GM21447 (cell line): ENCODE measurements around the gene POLDIP2.

ENCODE experiments used
- ATAC-seq: cut with Tn5 transposase; IDR thresholded peaks from one replicate; pipeline ENCODE4 v1.9.1; 2021; ENCODE audit not compliant: unreplicated experiment

The POLDIP2 gene

DNA sequence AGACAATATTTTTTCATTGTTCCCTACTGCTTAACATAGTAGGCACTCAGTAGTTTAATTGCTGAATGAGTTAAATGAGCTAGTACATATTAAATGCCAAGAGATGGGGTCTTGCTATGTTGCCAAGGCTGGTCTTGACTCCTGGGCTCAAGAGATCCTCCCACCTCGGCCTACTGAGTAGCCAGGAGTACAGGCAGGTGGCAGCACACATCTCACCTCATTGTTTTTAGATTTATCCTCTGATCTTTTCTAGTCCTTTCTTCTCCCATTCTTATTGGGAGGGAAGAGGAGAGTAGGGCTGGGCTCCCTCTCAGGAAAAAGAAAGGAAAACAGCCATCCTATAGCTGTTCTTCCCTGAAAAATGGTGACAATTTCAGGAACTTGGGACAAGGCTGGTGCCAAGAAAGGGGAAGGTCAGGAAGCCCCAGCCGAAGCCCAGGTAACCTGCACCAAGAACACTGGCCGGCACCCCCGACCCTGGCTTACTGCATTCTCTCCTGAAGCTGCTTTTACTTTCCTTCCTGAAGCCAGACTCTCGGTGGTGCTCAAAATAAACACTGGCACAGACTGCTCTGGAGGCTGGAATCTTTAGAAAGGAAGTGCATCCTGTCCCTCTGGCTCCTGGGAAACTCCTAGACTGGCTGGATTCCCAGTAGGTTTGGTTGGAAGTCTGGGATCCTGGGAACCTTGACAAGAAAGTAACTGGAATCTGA is 19.1 kb downstream of the POLDIP2 start:
- no peak for ATAC-seq

DNA sequence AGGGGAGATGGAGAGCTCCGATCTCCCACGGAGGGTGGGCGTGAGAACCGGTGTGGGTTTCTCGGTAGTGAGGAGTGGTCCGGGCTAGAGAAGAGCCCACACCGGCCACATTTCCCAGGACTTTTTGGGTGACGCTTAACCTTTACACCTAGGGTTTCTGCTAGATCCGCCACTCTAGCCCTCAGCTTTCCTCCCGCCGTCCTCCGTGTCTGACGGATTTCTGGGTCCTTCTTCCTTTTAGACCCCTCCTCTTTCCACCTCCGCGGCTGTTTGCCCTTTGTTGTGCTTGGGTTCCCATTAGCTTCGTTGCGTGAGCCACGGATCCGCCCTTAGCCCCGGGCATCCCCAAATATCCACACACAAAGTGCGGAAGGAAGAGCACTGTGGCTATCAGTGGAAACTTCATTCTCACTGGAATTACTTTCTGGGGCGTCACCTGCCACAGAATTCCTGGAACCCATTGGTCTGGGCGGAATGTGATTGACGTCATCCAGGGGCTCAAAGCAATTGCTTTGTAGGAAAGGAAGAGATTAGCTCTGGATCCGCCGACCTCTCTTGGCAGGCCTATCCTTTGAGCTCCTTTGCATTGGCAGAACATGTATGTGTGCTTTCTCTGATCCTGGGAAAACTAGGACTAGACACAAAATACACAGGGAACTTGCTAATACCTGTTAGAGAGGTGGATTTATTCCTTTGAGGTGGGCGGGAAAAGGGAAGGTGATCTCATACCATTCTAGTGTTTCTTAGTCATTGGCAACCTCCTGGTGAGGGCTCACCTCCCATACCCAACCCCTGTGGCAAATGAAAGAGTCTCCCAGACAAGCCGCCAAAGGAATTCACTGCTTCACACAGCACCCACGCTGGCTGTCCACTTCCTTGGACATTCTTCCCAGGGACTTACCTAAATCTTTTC is 21.1 kb downstream of the POLDIP2 start:
- ATAC-seq: peak; percentile 6

DNA sequence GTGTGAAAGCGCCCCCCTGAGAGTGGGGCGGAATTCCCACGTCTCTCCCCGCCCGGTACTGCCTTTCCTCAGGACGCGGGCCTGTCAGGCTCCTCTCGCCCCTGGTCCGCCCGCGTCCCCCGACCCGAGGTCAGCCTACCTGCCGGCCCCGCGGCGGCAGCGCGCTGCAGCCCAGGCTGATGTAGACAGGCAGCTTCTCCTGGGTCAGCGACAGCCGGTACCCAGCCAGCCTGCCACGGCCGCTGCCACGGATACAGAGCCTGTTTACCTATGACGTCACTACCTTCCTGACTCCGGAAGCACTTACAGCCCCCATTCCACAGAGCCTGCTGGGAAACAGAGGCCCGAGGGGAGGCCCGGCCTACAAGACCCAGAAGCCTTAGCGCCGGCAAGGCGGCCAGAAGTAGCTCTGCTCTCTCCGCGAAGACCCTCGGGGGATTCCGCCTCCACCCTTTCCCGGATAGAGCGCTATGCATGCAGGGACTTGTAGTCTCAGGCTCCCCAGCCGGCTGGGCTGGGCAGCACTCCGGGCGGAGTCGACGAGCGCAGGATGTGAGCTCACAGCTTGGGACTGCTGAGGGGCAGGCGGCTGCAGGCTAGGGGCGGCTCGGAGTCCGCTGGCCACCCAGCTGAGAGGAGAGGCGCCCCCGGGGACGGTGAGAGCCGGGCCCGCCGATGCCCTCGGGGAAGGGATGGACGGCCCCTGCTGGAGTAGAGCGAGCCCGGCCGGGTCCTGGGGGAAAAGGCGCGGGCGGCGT is 21.9 kb downstream of the POLDIP2 start, which contains the start of the genes IFT20 and TNFAIP1:
IFT20 (minus strand) TSS at position 272 of the 758 bp plus-strand sequence. CDS start 3,487 bp downstream, outside the sequence.
TNFAIP1 (plus strand) TSS at position 561 of the 758 bp plus-strand sequence. CDS start 3,761 bp downstream, outside the sequence.
- ATAC-seq: peak; percentile 96

DNA sequence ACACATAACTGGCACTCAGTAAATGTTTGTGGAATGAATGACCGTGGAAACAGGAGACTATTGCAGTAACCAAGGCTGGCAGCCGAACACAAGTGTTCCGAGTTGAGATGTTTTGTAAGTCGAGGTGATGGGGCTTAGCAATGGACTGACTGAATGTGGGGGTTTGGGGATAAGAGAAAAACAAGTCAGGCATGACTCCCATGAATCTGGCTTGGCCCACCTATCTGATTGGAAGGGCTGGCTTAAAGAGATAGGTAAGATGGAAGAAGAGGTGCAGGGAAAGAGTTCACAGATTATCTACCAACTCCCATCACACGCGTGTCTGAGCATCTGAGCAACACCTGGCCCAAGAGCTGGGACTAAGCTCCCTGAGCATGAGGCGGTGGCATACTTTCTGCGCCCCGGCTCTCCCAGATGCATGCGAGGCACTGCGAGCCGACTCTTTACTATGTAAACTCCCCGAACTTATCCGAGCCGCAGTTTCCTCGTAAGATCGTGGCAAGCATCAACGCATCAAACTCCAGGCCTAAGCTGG is 22.6 kb downstream of the POLDIP2 start:
- ATAC-seq: no peak

DNA sequence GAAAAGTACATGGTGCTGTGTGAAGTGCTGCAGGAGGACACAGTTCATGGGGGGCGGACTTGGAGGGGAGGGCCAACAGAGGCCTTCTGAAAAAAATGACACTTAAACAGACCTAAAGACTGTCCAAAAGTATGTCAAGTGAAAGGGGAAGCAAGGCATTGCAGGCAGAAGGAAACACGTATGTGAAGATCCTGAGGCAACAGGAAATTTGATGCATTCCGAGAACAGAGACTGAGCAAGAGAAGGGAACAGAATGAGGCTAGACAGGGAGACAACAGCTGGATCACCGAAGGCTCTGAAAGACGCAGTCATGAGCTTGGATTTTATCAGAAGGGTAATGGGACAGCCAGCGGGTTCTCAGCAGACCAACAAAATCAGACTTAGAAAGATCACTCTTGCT is 23.2 kb downstream of the POLDIP2 start:
- no peak for ATAC-seq

DNA sequence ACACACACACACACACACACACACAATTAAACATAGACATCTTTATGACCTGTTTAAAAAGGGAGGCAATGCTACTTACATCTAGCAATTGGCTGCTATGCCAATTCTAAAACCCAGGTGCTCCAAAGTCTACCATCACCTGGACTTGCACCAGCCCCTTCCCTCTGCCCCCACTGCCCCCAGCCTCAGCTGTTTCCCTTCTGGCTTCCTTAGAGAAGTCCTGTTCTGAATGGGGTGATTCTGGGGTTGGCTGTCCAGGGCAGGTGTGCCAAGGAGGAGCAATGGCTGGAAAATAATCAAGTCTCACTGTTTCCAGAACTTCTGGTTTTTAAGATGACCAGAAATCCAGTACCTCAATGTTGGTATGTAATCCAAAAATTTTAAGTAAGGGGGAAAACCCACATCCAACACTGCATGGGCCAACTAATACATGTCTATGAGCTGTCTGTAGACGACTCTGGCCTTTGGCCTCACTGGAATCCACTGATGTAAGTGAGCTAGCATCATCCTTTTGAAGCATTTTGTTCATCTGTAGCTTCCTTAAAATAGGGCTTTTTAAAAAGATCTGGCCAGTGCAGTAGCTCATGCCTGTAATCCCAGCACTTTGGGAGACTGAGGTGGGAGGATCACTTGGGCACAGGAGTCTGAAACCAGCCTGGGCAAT is 24.1 kb downstream of the POLDIP2 start:
- no peak for ATAC-seq

DNA sequence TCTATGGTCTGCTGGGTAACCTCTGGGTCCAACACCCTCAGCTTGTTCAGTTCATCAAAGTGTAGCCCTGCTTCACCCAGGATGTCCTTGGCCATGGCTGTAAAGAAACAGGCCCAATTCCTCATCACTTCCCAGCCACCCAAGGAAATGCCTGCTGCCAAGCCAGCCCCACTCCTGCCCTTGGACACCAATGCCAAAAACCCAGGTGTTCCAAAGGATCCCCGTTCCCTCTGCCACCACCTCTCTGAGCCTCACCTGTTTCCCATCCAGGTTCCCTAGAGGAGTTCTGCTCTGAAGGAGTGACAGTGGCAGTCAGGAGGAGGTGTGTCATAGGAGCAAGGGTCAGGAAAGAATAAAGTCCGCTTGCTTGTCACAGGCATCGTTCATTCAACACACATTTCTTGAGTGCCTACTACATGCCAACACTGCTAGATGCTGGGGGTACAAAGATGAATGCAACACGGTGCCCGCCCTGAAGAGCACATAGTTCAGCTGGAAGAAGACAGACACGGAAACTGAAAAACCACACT is 25.4 kb downstream of the POLDIP2 start:
- ATAC-seq: no peak

DNA sequence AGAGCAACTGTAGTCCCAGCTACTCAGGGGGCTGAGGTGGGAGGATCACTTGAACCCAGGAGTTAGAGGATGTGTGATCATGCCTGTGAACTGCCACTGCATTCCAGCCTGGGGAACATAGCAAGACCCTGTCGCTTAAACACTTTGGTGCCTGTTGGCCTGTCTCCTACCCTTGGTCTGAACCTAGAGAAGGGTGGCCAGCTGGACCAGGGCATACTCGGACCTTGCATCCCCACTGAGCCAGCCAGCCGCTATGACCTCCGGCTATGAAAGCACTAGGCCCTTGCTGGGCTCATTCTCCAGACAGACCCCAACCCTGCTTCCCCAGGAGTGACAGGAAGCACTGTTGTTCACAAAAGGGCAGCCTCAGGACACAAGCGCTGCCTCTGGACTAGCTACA is 26.7 kb downstream of the POLDIP2 start:
- ATAC-seq: no peak

DNA sequence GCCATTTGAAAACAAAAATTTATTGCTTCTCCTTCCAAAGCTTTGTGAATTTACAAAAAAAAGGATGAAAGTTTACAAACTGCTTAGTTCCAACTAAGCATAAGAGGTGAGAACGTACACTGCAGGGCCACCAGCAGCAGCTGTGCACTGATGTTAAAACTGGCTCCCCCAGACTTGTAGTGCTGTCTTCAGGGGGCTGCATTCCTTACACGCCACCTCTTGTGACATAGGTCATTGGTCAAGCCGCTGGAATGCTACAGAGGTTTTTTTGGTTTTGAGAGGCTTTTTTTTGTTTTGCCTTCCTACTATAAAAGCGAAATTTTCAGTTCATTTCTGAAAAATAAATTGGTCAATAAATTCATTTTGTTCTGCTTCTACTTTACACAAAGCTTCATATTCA is 29.0 kb downstream of the POLDIP2 start:
- no peak for ATAC-seq

DNA sequence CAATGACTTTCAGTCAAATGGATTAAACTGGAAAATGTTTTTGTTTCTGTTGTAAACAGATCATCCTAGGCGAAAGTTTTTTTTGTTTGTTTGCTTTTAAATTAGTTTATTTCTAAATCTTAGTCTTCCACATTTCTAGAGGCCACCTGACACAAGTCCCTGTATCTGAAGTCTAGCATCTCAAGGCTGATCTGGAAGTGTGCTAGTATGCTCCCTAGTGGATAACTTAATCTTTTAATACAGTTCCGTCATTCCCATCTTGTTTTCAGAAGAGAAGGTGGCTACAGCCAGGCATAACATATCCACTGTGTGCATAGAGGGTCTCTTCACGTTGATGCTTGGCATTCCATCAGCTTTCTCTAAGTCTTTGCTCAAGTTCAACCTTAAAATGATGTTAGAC is 29.6 kb downstream of the POLDIP2 start:
- no peak for ATAC-seq

DNA sequence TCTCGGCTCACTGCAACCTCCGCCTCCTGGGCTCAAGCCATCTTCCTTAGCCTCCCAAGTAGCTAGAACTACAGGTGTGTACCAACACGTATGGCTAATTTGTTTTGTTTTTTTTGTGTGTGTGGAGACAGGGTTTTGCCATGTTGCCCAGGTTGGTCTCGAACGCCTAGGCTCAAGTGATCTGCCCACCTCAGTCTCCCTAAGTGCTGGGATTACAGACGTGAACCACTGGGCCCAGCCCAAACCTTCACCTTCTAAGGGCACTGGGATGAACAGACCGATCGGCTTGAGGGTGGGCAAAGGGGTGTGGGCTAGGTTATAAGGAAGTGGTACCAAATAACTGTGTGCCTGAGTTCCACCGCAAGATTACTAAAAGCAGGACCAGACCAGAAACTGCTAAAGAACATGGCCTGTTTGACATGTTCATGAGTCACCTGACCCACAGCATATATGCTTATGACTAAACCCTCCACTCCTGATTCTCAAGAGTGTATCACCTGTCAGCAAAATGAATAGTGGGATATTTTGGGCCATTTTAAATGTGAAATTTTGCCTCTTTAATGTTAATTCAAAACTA is 30.2 kb downstream of the POLDIP2 start:
- peak; percentile 60 for ATAC-seq

DNA sequence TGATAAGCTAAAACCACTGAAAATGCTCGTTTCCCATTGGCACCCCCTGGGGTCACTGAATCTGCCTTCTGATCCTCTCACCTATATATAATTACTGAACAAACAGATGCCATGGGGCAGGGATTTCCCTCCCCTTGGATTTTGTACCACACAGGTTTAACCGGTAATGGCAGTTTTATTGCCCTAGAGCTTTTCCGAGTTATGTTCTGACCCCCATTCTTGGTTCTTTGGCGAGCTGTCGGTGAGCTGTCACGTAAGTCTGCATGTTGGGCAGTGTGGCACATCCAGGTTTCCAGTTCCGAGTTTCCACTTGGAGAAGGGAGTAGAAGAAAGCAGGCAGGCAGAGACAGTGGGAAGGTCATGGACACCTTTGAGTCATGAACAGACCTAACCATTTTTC is 31.2 kb downstream of the POLDIP2 start:
- no peak for ATAC-seq

DNA sequence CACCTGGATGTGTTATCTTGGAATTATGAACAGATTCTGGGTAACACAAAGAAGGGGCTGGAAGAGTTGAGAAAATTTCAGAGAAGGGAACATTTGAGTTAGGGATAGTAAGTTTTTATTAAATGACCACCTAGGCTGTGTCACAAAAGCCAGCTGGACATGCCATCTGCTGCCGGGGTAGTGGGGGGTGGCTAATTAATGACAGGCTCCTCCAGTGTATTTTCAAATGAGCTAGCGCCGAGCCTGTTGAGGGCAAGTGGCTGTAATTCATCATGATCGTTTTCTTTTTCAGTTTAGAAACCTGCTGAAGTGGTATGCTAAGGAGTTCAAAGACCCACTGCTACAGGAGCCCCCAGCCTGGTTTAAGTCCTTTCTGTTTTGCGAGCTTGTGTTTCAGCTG is 32.1 kb downstream of the POLDIP2 start:
- ATAC-seq: no peak

DNA sequence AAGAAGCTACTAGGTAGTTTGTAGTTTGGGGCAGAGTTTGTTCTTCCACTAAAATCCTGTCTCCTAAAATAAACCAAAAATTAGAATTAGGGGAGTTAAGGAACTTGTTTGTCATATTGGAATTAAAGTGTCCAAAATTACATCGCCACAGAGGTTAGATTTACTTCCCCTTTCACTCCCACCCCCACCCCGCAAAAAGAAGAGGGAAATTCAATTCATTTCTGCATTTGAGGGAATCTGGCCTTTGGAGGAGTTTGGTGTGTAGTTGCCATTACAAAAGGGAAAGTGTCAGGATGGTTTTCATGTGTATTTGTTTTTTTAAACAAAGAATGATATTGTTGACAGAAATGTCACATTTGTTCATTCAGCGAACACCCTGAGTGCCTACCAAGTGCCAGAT is 32.5 kb downstream of the POLDIP2 start:
- no peak for ATAC-seq

DNA sequence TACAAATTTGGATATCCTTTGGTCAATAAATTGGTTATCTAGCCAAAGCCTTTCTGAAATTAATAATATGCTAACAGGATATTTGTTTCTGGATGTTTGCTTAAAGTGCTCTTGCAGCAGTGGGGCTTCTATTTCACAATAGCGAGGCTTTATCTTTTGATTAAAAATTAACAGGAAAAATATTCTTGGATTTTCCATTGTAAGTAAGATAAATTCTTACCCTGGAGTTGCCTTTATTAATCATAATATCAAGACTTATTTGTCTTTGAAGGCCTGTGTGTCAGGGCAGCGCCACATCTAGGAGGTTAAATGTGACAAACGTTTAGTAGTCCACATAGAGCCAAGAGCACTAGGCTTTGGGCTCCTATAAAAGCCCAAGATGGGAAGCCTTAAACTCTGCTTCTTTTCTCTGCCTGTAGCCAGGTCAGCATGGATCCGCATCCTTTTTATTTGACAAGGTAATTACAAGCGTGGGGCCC is 33.0 kb downstream of the POLDIP2 start:
- ATAC-seq: no peak

DNA sequence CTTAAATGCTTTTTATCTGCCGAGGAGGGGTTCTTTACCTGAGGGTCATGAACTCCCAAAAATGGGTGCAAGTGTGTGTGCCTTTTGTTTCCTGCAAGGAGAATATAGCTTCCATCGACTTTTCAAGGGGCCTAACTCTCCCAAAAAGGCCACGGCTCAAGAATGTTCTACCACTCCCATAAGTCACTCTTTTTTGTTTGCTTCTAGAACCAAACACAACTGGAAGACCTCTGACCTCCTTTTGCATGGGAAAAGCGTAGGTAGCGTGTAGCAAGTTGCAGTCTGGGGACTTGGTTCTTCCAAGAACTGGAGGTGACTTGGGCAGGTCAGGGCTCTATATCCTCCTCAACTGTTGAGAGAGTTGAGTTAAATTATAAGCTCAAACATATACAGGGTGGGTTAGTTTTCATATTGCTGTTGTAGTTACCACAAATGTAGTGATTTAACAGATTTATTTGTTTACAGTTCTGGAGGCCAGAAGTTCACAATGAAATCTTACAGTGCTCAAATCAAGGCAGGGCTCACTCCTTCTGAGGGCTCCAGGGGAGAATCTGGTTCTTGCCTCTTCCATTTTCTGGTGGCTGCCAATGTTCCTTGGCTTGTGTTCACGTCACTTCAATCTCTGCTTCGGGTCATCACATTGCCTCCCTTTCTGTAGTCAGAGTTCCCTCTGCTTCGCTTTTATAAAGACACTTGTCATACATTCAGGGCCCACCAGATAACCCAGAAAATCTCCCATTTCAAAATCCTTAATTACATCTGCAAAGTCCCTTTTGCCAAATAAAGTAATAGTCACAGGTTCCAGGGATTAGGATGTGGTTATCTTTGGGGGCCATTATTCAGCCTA is 36.9 kb downstream of the POLDIP2 start:
- ATAC-seq: no peak

DNA sequence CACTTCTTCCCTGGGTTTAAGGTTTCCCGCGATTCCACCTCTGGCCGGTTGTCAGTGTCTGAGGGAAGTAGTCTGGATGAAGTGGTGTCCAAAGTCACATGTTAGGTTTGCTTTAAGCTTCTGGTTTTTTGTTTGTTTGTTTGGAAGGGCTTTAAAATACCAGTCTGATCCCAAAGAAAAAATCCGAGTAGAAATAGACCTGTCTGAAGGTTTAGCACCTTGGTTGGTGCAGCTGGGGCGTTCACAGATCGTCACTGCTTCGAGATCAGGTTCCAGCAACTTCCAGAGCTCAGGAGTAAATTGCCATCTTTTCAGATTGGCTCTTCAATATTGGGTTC is 37.8 kb downstream of the POLDIP2 start:
- no peak for ATAC-seq

DNA sequence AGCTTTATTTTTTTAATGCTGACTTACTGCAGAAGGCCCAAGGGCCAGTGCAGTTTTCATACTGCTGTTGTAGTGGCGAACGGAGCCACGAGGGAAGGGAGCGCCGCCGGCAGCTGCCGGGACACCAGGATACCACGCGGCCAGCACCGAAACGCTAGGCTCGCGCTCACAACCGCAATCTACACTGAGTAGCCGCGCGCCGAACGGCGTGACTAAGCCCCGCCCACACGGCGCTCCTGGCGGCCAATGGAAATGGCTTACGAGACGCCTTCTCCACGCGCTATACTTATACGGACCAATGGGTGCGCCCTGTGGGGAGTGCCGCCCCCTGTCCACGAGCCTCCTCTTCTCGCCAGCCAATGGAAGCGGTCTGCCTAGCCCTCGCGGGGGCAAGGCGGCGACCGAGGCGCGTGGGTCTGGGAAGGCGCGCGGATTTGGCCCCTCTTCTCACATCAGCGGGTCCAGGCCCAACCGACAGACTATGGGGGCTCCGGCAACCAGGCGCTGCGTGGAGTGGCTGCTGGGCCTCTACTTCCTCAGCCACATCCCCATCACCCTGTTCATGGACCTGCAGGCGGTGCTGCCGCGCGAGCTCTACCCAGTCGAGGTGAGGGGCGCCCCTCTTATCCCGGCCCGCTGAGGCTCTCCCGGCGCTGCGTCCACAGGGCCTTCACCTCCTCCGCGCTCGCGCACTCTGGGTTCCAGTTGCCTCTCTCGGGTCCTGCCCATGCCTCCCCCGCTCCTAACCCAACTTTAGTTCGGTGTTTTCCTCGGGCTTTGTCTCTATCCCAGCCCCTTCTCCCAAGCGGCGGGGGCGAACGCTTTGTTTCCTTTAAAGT is 38.3 kb downstream of the POLDIP2 start, which contains the start of gene TMEM97:
TMEM97 (plus strand) TSS at position 442 of the 839 bp plus-strand sequence; CDS start at position 482, 40 bp downstream.
- peak; percentile 95 for ATAC-seq
